DOHH2 (cell line): Measurements from ENCODE around the gene TNS1.

Experiments
- CTCF ChIP-seq: fragments of 200-600 bp; sonication (generic); IDR thresholded peaks from one replicate; pipeline ENCODE4 v1.5.1; 2014; ENCODE audit warnings: antibody characterized with exemption, mild to moderate bottlenecking, low read depth, low read length; ENCODE audit not compliant: poor library complexity, severe bottlenecking
- EZH2phosphoT487 ChIP-seq: fragments of 200-600 bp; sonication (generic); IDR thresholded peaks from 2 replicates; pipeline ENCODE4 v1.6.1; 2017; ENCODE audit warnings: borderline replicate concordance, mild to moderate bottlenecking, antibody characterized with exemption, low read length, moderate library complexity, mixed read lengths

- TF ChIP-seq CTCF (no peak), EZH2phosphoT487 (no peak)
Measured at GRCh38 chr2:217838409-217838831, 164.4 kb downstream of the TNS1 start.
